D721Med (cell line): Measurements from ENCODE around the gene PLA2G4A.

Experiments
- DNase-seq: peaks from one replicate; pipeline ENCODE4 v3.0.0; 2011; ENCODE audit warnings: low spot score; ENCODE audit not compliant: insufficient read length
- FAIRE-seq: peaks from 2 replicates; lab custom pipeline; 2011; peaks lifted over from hg19 to GRCh38; lab: Jason Lieb, UNC
- CTCF ChIP-seq: IDR thresholded peaks from 2 replicates; pipeline ENCODE4 v1.5.1; 2012; ENCODE audit warnings: mild to moderate bottlenecking, control low read depth; ENCODE audit not compliant: insufficient read depth; ENCODE audit errors: missing control alignments

Gene PLA2G4A

GRCh38 chr1:186841599-186841998 lies 12.8 kb downstream of the PLA2G4A start:
- DNase-seq (no peak), FAIRE-seq (no peak)
- no peak for TF ChIP-seq CTCF

- FAIRE-seq: no peak
Observed at GRCh38 chr1:186842547-186842946, 13.8 kb downstream of the PLA2G4A start.

GRCh38 chr1:186843226-186843625 lies 14.5 kb downstream of the PLA2G4A start:
- FAIRE-seq (peak; percentile 73), DNase-seq (no peak)
- no peak for TF ChIP-seq CTCF

More at GRCh38 chr1:186842547-186842946, 13.8 kb downstream of the PLA2G4A start:
- no peak for DNase-seq
- TF ChIP-seq CTCF: no peak

- DNase-seq (no peak), FAIRE-seq (no peak)
- no peak for TF ChIP-seq CTCF
Observed at GRCh38 chr1:186843931-186844330, 15.2 kb downstream of the PLA2G4A start.

GRCh38 chr1:186845576-186846210 lies 16.9 kb downstream of the PLA2G4A start:
- FAIRE-seq: no peak
- no peak for DNase-seq
- no peak for TF ChIP-seq CTCF

- no peak for FAIRE-seq
- DNase-seq: no peak
- TF ChIP-seq CTCF: no peak
Observed at GRCh38 chr1:186848509-186849130, 19.9 kb downstream of the PLA2G4A start.

- no peak for FAIRE-seq
- no peak for DNase-seq
- TF ChIP-seq CTCF: no peak
Observed at GRCh38 chr1:186849271-186849671, 20.5 kb downstream of the PLA2G4A start.
